ENCODE measurements around the gene RGS7BP. TPM values are rescaled to one million over a fixed set of nuclear protein-coding genes. Genes with fewer than 3 reads are reported as not detected.

RGS7BP gene
- total RNA-seq, 1 experiment from 2014 or later, result not detected

DNA sequence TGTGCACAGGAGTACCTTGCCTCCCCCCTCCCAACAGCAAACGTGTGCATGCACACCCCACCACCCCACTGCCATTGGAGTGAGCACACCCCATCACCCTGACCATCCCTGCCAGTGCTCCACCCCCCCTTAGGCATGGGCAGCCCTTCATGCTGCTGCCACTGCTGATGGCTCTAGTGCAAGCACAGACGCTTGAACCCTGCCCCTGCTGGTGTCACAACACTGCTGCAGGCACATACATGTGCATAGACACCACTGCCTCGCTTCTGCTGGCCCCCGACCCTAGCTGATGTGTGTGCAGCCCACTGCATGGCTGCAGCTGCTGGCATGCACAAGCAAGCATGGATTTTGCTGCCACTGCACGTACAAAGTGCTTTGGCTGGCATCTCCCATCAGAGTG lies 16.0 kb upstream of the RGS7BP start:
- H3K36me3 ChIP-seq (ENCODE audit: low read depth), result no peaks in the 10 kb centered on the region
- no peak overlapping the region for H3K4me3 ChIP-seq
- POLR2A ChIA-PET (ENCODE audit: unreplicated experiment), result no interaction called here
- H3K4me2 ChIP-seq, result no peak overlapping the region
- no peaks in the 10 kb centered on the region for H3K79me2 ChIP-seq (ENCODE audit: low read depth)
- H3K9me3 ChIP-seq (ENCODE audit: insufficient read depth, low read depth), result no peaks in the 10 kb centered on the region
- peaks cover 11% of the 10 kb centered on the region; the same call in 1 of the 2 replicates for H3K4me1 ChIP-seq (replicated peaks; ENCODE audit: insufficient read depth)
- TF ChIP-seq, protein P1, sequence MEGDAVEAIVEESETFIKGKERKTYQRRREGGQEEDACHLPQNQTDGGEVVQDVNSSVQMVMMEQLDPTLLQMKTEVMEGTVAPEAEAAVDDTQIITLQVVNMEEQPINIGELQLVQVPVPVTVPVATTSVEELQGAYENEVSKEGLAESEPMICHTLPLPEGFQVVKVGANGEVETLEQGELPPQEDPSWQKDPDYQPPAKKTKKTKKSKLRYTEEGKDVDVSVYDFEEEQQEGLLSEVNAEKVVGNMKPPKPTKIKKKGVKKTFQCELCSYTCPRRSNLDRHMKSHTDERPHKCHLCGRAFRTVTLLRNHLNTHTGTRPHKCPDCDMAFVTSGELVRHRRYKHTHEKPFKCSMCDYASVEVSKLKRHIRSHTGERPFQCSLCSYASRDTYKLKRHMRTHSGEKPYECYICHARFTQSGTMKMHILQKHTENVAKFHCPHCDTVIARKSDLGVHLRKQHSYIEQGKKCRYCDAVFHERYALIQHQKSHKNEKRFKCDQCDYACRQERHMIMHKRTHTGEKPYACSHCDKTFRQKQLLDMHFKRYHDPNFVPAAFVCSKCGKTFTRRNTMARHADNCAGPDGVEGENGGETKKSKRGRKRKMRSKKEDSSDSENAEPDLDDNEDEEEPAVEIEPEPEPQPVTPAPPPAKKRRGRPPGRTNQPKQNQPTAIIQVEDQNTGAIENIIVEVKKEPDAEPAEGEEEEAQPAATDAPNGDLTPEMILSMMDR (conservative IDR thresholded peaks at IDR 0.05), result no peak
- BruUV-seq (replicated peaks), result no TSS peak
- H2AFZ ChIP-seq, result no peak overlapping the region
- H3K27ac ChIP-seq, result no peak overlapping the region
- no peaks in the 10 kb centered on the region for H3F3A ChIP-seq (ENCODE audit: insufficient read depth, low read depth)
- intact Hi-C loops (cut with micrococcal nuclease; ENCODE audit: unreplicated experiment), result no loop called here
- H4K20me1 ChIP-seq (ENCODE audit: insufficient read depth), result no peaks in the 10 kb centered on the region
- CTCF ChIA-PET, result no interaction called here
- no peaks in the 10 kb centered on the region for H3K9me2 ChIP-seq (ENCODE audit: insufficient read depth)
- H3K27me3 ChIP-seq (ENCODE audit: insufficient read depth, low read depth), result no peaks in the 10 kb centered on the region
- no peak for DNase-seq

DNA sequence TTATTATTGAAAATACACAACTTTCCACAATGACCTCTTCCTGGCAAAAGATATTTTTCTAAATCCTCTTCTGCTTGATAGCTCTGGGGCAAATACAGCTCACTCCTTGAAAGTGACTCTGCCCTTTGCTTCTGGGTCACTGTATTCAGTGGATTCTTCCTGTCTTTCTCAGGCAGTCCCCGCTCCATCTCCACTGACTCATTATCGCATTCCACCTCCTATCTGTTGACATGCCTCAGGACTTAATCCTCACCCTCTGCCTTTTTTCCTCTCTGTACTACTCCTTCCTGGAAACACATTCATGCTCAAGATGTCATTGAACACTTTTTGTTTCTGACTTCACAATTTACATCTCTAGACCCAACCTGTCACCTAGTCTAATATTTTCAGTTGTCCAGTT lies 8.4 kb upstream of the RGS7BP start:
- CTCF ChIA-PET, result no interaction called here

DNA sequence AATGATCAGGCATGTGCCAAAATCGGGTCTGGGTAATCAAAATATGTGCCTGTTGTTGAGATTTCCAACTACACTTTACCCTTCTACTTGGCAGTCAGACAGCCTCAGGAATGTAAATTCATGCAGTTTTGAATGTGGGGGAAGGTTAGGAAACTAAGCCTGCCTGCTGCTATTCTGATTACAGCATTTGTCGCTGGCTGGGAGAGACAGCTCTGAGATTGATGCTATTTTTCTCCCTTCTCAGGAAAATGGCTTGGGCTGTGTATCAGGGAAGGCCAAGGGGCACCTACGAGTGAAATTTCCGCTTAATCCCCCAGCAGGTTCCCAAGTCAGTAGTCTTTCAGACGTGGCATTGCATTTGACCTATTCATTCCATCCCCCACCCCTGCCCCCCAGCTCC lies 3.6 kb upstream of the RGS7BP start:
- Histone ChIP-seq H3K4me3 (no peak overlapping the region), H3K27ac (no peak overlapping the region), H3K4me1 (replicated peaks; ENCODE audit: insufficient read depth) (0 out of 2 replicates have a peak, but pooled peaks cover 4% of the 10 kb centered on the region), H3K79me2 (ENCODE audit: low read depth) (no peaks in the 10 kb centered on the region), H4K20me1 (ENCODE audit: insufficient read depth) (no peaks in the 10 kb centered on the region), H3K4me2 (no peak overlapping the region), H3K9me3 (ENCODE audit: insufficient read depth, low read depth) (no peaks in the 10 kb centered on the region; the same call in 1 of the 2 replicates), H3K36me3 (ENCODE audit: low read depth) (no peaks in the 10 kb centered on the region), H3K9me2 (ENCODE audit: insufficient read depth) (no peaks in the 10 kb centered on the region), H2AFZ (no peak overlapping the region), H3K27me3 (ENCODE audit: insufficient read depth, low read depth) (peaks cover under 1% of the 10 kb centered on the region; the same call in 1 of the 2 replicates), H3F3A (ENCODE audit: insufficient read depth, low read depth) (no peaks in the 10 kb centered on the region)
- no TSS peak for BruUV-seq (replicated peaks)
- intact Hi-C loops (cut with micrococcal nuclease; ENCODE audit: unreplicated experiment), result no loop called here
- TF ChIP-seq, protein P1 (conservative IDR thresholded peaks at IDR 0.05), result no peak
- no peak for TF ChIP-seq EZH2 (IDR thresholded peaks at IDR 0.05; ENCODE audit: low read depth)
- ChIA-PET CTCF (no interaction called here), POLR2A (ENCODE audit: unreplicated experiment) (no interaction called here)
- no peak for DNase-seq

More for the DNA sequence above, 8.4 kb upstream of the RGS7BP start:
- TF ChIP-seq EZH2 (IDR thresholded peaks at IDR 0.05; ENCODE audit: low read depth), result no peak
- H3K4me2 ChIP-seq, result no peak overlapping the region
- POLR2A ChIA-PET (ENCODE audit: unreplicated experiment), result no interaction called here
- H3K4me1 ChIP-seq (replicated peaks; ENCODE audit: insufficient read depth), result 0 out of 2 replicates have a peak, but pooled peaks cover 4% of the 10 kb centered on the region
- no peak for DNase-seq
- H3K9me2 ChIP-seq (ENCODE audit: insufficient read depth), result no peaks in the 10 kb centered on the region
- no peak overlapping the region for H2AFZ ChIP-seq
- BruUV-seq (replicated peaks), result no TSS peak
- no peaks in the 10 kb centered on the region; the same call in 1 of the 2 replicates for H3K9me3 ChIP-seq (ENCODE audit: insufficient read depth, low read depth)
- intact Hi-C loops (cut with micrococcal nuclease; ENCODE audit: unreplicated experiment), result no loop called here
- H3F3A ChIP-seq (ENCODE audit: insufficient read depth, low read depth), result no peaks in the 10 kb centered on the region
- no peaks in the 10 kb centered on the region for H3K27me3 ChIP-seq (ENCODE audit: insufficient read depth, low read depth)
- H3K36me3 ChIP-seq (ENCODE audit: low read depth), result no peaks in the 10 kb centered on the region
- H3K4me3 ChIP-seq, result no peak overlapping the region
- no peaks in the 10 kb centered on the region for H4K20me1 ChIP-seq (ENCODE audit: insufficient read depth)
- H3K27ac ChIP-seq, result no peak overlapping the region
- no peaks in the 10 kb centered on the region for H3K79me2 ChIP-seq (ENCODE audit: low read depth)

DNA sequence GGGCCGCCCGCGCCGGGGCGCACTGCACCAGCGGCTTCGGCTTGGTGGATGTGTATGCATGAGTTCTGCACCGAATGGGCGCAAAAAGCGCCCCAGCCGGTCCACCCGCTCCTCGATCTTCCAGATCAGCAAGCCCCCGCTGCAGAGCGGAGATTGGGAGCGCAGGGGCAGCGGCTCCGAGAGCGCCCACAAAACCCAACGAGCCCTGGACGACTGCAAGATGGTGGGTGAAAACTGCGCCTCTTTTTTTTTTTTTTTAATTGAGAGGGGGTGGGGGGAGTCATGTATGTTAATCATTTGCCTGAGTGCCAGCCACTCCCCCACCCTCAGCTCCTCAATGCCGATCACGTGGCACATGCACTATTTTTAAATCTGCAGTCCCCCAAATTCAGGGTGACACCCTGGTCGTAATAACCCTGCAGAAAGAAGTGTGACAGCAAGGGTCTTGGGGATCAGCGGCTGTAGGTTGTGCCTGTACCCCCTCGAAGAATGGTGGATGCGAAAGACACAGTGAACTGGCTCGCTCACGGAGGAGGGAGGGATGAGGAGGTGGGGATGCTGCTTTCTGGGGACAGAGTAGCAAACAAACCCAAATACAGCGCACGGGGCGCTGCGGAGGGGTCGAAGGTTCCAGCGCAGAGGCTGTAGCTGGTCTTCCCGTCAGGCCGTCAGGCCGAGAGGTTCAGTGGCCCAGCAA lies 900 bp downstream of the RGS7BP start:
- Histone ChIP-seq H3K27ac (no peak overlapping the region), H3K79me2 (ENCODE audit: low read depth) (no peaks in the 10 kb centered on the region), H3F3A (ENCODE audit: insufficient read depth, low read depth) (no peaks in the 10 kb centered on the region), H4K20me1 (ENCODE audit: insufficient read depth) (no peaks in the 10 kb centered on the region), H3K4me3 (no peak overlapping the region), H2AFZ (no peak overlapping the region), H3K4me1 (replicated peaks; ENCODE audit: insufficient read depth) (no peaks in the 10 kb centered on the region), H3K9me3 (ENCODE audit: insufficient read depth, low read depth) (no peaks in the 10 kb centered on the region), H3K4me2 (no peak overlapping the region), H3K9me2 (ENCODE audit: insufficient read depth) (no peaks in the 10 kb centered on the region), H3K36me3 (ENCODE audit: low read depth) (no peaks in the 10 kb centered on the region), H3K27me3 (ENCODE audit: insufficient read depth, low read depth) (peaks cover 26% of the 10 kb centered on the region; the same call in 1 of the 2 replicates)
- no peak for TF ChIP-seq EZH2 (IDR thresholded peaks at IDR 0.05; ENCODE audit: low read depth)
- TF ChIP-seq, protein P1 (conservative IDR thresholded peaks at IDR 0.05), result no peak
- ChIA-PET CTCF (no interaction called here), POLR2A (ENCODE audit: unreplicated experiment) (no interaction called here)
- DNase-seq, result no peak
- intact Hi-C loops (cut with micrococcal nuclease; ENCODE audit: unreplicated experiment), result no loop called here
- no TSS peak for BruUV-seq (replicated peaks)
